NCI-H146 treated with DMSO at 0.1 percent for 48 hours (cell line): ENCODE data around the gene SIT1.

ENCODE experiments used
- DNase-seq: peaks from one replicate; lab custom pipeline; 2025; ENCODE audit not compliant: unreplicated experiment; lab: John Stamatoyannopoulos, UW

The SIT1 gene

DNA sequence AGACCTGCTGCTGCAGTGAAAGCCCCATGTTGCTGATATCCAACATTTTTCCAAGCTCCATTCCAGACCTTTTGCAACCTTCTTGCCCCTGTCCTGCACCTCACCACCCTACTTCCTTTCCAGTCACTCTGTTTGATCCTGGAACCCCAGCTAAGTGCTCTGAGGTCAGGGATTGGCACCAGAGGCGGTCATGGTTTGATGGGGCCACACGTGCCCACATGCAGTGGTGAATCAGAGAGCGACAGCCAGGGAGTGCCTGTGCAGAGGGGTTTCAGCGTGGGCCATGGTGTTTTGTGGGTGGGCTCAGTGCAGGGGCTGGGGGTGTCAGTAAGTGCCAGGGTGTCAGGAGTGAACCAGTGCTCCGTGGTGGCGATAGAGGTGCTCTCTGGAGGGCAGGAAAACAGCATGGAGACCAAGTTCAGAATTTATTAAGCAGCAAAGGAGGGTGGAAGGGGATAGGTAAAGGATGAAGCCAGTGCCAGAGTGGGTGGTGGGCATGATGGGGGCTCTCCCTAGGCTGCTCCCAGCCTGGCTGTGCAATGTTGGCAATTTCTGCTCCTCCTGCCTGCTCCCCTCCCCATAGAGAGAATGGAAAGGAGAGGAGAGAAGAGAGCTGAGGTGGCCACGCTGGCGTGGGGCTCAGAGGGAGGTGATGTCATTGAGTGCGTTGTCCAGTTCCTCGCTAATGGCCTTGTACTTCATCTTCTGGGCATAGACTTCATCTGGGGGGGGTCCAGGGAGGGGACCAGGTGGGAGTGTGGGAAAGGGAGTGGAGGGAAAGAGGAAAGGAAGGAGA lies 32.0 kb upstream of the SIT1 start:
- no peak for DNase-seq

DNA sequence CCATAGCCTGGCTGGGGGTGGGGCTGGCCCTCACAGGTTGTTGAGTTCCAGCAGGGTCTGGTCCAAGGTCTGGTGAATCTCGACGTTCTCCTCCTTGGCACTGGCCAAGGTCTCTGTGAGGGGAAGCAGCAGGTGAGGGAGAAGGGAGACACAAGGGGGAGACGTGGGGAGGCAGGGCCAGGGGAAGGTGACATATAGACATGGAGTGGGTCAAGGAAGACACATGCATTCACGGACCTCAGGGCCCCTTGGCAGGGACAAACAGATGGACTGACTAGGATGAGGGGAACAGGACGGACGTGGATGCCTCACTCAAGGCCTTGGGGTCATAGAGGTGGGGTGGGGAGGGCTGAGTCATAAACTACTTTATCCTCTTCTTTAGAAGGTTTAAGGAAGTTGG lies 31.3 kb upstream of the SIT1 start:
- DNase-seq = no peak

DNA sequence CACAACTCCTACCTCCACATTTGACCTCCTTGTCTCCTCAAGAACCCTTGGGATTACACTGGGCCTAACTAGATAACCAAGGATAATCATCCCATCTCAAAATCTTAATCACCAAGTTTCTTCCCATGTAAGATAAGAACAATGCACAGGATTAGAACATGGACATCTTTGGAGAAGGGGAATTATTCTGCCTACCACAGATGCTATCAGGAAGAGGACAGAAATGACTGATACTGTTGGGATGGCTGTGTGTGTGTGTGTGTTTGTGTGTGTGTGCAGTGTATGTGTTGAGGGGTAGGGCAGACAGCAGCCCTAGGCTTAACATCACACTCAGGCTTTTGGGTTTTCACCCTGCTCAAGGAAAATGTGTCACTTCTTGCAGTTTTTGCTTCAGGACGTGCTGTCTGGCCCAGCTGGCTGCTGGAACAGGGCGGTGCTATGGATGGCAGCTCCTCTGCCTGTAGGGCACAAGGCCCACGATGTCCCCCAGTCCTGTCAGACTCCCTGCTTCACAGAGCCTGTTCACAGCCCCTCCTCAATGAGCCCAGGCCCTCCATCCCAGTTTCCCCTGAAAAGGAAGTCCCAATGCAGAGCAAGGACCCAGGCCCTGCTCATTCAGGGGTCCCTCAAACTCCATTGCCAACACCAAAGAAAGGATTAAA lies 30.7 kb upstream of the SIT1 start:
- DNase-seq = no peak

GRCh38 chr9:35680331-35681105 lies 29.8 kb upstream of the SIT1 start:
- DNase-seq = no peak

GRCh38 chr9:35679766-35680330 lies 29.1 kb upstream of the SIT1 start:
- DNase-seq = no peak

GRCh38 chr9:35679091-35679490 lies 28.4 kb upstream of the SIT1 start:
- no peak for DNase-seq

- no peak for DNase-seq
Observed at GRCh38 chr9:35675732-35676392, 25.1 kb upstream of the SIT1 start.

DNA sequence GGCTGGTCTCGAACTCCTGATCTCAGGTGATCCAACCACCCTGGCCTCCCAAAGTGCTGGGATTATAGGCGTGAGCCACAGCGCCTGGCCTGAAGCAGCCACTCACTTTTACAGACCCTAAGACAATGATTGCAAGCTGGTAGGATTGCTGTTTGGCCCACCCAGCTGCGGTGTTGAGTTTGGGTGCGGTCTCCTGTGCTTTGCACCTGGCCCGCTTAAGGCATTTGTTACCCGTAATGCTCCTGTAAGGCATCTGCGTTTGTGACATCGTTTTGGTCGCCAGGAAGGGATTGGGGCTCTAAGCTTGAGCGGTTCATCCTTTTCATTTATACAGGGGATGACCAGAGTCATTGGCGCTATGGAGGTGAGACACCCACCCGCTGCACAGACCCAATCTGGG lies 24.5 kb upstream of the SIT1 start:
- no peak for DNase-seq

DNA sequence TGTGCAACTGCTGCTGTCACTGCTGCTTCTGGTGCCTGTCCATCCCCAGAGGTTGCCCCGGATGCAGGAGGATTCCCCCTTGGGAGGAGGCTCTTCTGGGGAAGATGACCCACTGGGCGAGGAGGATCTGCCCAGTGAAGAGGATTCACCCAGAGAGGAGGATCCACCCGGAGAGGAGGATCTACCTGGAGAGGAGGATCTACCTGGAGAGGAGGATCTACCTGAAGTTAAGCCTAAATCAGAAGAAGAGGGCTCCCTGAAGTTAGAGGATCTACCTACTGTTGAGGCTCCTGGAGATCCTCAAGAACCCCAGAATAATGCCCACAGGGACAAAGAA lies 23.3 kb upstream of the SIT1 start:
- DNase-seq = no peak

DNA sequence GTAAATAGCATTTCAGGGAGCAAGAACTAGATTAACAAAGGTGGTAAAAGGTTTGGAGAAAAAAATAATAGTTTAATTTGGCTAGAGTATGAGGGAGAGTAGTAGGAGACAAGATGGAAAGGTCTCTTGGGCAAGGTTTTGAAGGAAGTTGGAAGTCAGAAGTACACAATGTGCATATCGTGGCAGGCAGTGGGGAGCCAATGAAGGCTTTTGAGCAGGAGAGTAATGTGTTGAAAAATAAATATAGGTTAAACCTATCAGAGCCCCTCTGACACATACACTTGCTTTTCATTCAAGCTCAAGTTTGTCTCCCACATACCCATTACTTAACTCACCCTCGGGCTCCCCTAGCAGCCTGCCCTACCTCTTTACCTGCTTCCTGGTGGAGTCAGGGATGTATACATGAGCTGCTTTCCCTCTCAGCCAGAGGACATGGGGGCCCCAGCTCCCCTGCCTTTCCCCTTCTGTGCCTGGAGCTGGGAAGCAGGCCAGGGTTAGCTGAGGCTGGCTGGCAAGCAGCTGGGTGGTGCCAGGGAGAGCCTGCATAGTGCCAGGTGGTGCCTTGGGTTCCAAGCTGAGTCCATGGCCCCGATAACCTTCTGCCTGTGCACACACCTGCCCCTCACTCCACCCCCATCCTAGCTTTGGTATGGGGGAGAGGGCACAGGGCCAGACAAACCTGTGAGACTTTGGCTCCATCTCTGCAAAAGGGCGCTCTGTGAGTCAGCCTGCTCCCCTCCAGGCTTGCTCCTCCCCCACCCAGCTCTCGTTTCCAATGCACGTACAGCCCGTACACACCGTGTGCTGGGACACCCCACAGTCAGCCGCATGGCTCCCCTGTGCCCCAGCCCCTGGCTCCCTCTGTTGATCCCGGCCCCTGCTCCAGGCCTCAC lies 22.6 kb upstream of the SIT1 start, which contains the start of gene CA9:
Gene CA9 (plus strand): TSS at position 797 of the 893 bp plus-strand sequence. CDS start 32 bp downstream, at position 829.
- DNase-seq = no peak

DNA sequence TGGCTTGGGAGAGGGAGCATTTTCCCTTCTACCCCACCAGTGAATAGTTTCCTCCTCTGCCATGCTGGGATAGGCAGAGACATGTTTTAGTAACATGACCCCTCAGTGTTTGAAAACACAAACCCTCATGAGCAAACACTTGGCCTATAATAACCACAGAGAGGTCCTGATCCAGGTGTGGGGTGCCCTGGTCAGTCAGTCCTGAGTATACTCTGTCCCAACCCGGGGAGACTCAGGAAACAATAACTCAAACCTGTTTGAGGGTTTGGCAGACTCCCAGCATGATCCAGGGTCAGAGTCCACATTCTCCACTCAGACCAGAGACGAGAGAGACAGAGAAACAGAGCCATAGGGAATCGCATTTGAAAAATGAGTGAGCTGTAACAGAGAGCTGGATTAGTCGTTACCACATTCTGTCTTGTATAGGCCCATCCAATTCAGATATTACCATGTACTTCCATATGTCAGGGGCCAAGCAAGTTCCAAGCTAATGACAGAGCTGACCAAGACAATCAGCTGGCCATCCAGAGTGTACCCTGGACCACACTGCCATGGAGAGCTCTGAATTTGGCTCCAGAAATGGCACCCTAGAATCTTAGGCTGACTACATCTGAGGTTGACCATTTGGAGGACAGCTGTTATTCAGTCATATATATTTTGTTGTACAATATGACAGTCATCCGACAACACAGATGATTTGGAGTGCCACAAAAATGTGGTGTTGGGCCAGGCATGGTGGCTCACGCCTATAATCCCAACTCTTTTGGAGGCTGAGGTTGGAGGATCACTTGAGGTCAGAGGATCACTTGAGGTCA lies 18.8 kb upstream of the SIT1 start:
- no peak for DNase-seq

DNA sequence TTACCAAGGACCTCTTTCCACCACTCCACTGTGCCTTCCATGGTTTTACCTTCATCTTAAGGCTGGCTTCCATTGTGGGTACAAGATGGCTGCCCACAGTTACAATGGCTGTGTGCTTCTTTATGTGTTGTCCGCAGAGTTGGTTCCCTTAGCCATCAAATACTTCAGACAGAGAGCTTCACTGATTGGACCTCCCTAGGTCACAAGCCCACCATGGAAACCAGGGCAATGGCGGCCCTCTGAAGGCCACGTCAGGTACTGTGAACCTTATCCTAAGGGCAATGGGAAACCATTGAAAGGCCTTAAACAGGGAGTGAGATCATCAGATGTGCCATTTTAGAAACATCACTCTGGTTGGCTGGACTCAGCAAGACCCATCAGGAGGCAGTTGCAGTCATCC lies 17.2 kb upstream of the SIT1 start:
- no peak for DNase-seq

DNA sequence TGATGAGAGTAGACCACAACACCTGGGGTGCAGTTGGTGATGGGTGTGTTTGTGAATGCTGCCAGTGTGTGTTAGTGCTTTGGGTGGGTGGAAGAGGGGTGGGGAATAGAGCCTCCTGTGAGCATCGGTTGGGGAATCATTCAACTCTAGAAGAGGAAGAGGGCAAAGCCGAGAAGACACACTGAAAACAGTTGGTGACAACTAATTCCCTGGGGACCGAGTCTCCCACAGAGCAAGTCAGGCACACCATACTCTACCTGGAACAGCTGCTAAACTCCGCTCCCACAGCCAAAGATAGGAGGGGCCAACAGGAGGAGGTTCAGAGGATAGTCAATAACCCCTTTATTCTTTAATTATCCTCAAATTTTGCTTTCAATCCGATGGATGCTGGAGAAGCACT lies 15.8 kb upstream of the SIT1 start:
- no peak for DNase-seq

- no peak for DNase-seq
Observed at GRCh38 chr9:35666045-35666444, 15.3 kb upstream of the SIT1 start.

GRCh38 chr9:35665471-35665818 lies 14.7 kb upstream of the SIT1 start:
- no peak for DNase-seq

- DNase-seq = peak; percentile 80
Observed at GRCh38 chr9:35664531-35665470, 14.1 kb upstream of the SIT1 start, which contains the start of gene ARHGEF39. Gene ARHGEF39 (minus strand): TSS chr9:35665195. CDS start chr9:35665169, 26 bp downstream.

GRCh38 chr9:35662437-35662836 lies 11.7 kb upstream of the SIT1 start:
- no peak for DNase-seq

- DNase-seq = no peak
Observed at GRCh38 chr9:35661756-35662350, 11.1 kb upstream of the SIT1 start.
